Prostate gland (tissue), 2 donors: ENCODE data around the gene KCTD21.

ENCODE experiments used
- CTCF ChIP-seq, 4 experiments: fragments of 200-600 bp in 2 of 4; fragments of 450-650 bp in 2 of 4; sonication (generic) in 2 of 4; IDR thresholded peaks; 1 replicate in 3 of 4; 2 replicates in 1 of 4; pipeline ENCODE4 v1.5.1; 2016 to 2019; ENCODE audit warnings: antibody characterized with exemption in 4 of 4, mild to moderate bottlenecking in 2 of 4, moderate library complexity in 2 of 4
- POLR2A ChIP-seq: fragments of 450-650 bp; IDR thresholded peaks from one replicate; pipeline ENCODE4 v1.6.1; 2016; ENCODE audit warnings: antibody characterized with exemption, mild to moderate bottlenecking
- POLR2AphosphoS5 ChIP-seq: sonication (generic); formaldehyde crosslinking; IDR thresholded peaks from one replicate; pipeline ENCODE4 v1.6.1; 2017; ENCODE audit warnings: antibody characterized with exemption

GRCh38 chr11:78199015-78199652 is 10.7 kb upstream of the KCTD21 start:
- TF ChIP-seq CTCF (IDR thresholded peaks at IDR 0.05) (no peak), POLR2A (no peak), POLR2AphosphoS5 (no peak)
